HG03565 (cell line): ENCODE data around the gene MAZ.
A peak's percentile ranks its signal among the peaks of the same experiment; 100 is the strongest.
"Not testable (repeated sequence)": the region's sequence is repeated elsewhere in the genome, so short reads cannot be mapped to it uniquely, and the experiment has no call there.

Source experiments
- ATAC-seq: cut with Tn5 transposase; IDR thresholded peaks from one replicate; pipeline ENCODE4 v1.9.1; 2021; ENCODE audit warnings: mild to moderate bottlenecking, moderate library complexity; ENCODE audit not compliant: unreplicated experiment

Gene MAZ

GRCh38 chr16:29784157-29784556 is 22.2 kb upstream of the MAZ start:
- no peak for ATAC-seq

DNA sequence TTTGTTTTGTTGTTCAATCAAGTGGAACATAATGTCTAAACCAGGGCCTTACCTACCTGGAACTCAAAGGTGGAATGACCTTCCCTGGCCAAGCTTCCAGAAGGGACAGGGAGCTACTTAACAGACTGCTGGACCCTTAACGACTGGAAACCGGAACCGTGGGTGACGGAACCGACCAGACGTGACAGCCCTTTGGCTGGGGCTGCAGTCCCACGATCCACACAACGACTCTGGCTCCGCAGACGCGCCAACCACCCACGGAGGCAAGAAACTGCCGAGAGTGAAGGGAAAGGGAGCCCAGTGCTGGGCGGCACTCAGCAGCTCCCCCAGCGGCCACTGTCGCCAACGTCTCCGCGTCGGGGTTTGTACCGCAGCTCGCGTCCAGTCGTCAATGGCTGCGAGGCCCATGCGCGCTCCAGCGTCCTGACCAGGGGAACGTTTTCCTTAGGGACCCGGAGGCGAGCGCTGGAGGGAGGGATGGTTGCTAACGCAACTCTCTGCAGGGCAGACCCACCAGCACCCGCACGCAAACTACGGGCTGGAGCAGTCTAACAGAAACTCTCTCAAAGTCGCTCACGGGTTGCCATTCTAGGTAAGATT is 21.3 kb upstream of the MAZ start:
- no peak for ATAC-seq

GRCh38 chr16:29787155-29787554 is 19.2 kb upstream of the MAZ start:
- not testable (repeated sequence) for ATAC-seq

DNA sequence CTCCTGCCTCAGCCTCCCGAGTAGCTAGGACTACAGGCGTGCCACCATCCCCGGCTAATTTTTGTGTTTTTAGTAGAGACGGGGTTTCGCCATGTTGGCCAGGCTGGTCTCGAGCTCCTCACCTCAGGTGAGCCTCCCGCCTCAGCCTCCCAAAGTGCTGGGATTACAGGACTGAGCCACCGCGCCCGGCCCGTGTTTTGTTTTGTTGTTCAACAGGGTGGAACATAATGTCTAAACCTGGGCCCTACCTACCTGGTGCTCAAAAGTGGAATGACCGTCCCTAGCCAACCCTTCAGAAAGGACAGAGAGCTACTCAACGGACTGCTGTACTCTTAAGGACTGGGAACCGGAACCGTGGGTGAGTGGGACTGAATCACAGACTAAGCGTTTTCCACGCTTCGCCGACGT is 16.6 kb upstream of the MAZ start:
- no peak for ATAC-seq

GRCh38 chr16:29790183-29790948 is 16.0 kb upstream of the MAZ start, which contains the start of gene KIF22:
KIF22 (plus strand) TSS chr16:29790751; CDS start chr16:29790760, 9 bp downstream.
- peak; percentile 91 for ATAC-seq

DNA sequence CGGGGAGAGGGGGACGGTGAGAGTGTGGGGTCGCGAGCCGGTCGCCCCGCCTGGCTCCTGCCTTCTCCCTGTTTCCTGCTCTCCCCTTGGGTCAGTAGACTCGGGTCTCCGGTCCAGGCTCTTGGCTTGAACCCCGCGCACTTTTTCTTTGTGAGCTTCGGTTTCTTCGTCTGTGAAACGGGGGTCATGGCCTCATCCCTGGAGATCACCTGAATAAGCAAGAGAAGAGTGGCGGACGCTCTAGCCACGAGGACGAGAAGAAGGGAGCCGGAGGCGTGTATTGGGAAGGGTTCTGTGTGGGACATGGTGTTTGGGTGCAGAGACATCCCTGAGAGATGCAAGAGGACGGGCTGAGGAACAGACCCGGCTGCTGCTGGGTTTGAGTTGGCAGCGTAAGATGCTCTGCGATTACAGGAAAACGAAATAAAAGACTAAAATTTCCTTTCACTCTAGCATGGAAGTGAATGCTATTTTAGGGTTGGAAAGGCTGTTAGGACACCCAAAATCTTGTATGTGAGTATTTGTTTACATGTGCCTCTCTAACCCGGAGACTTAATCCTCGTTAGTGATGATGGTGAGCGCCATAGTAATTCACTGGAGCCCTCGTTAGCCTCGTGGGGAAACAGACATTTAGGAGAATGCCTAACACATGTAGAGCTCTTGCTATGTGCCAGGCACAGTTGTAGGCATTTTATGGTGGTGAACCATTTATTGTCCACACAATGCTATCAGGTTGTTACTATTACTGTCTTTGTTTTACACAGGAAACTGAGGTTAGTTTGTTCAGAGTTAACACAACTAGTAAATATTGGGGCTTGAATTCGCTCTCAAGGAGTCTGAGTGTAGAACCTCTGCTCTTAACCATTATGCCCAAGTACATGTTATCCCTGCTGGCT is 15.1 kb upstream of the MAZ start:
- ATAC-seq: no peak

DNA sequence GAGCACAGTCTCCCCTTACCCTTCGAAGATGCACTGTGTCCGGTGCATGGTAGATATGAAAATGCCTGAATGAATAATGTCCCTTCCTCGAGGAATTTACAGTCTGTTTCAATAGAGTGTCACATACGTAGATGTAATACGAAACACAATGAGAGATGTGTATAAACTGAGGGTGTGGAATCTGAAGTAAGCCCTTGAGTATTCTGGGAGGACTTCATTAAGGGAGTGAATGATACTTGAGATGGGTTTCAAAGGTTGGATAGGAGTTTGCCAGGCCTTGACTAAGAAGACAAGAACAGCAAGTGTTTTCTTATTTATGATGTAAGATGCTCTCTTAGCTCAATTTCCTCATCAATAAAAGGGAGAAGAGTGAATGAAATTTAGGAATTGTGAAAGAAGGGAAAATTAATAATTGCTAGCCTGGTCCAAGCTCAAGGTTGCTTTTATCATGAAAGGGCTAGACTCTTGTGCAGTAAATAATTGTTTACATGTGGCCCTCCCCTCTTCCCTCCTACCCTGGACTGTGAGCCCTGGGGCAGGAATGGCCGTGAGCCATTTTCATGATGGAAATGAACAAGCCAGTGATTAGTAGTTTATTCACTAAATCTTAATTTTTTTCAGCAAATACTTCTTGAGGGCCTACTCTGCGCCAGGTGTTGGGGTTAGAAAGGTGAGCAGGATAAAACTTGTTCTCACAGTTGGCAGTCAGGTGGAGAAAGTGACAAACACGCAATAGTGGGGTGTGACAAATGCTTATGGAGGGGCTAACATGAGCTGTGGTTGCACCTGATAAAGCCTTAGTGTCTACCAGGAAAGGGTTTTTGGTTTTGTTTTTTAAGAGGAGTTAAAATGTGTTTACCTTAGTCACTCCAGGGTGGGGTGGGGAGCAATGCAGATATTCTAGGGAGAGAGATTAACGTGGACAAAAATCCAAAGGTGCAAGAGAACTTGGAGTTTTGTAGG is 14.2 kb upstream of the MAZ start:
- no peak for ATAC-seq

DNA sequence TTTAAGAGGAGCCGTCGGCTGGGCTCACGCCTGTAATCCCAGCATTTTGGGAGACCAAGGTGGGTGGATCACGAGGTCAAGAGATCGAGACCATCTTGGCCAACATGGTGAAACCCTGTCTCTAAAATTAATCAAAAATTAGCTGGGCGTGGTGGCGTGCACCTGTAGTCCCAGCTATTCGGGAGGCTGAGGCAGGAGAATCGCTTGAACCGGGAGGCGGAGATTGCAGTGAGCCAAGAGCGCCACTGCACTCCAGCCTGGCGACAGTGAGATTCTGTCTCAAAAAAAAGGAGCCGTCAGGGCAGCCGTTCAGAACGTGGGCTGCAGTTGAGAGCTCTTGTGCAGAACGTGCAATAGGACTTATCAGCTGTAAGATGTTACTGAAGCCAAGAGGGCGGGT is 13.2 kb upstream of the MAZ start:
- not testable (repeated sequence) for ATAC-seq

- ATAC-seq: no peak
Observed at GRCh38 chr16:29794231-29794710, 12.1 kb upstream of the MAZ start.

- ATAC-seq: no peak
Observed at GRCh38 chr16:29802416-29802935, 3.9 kb upstream of the MAZ start.

DNA sequence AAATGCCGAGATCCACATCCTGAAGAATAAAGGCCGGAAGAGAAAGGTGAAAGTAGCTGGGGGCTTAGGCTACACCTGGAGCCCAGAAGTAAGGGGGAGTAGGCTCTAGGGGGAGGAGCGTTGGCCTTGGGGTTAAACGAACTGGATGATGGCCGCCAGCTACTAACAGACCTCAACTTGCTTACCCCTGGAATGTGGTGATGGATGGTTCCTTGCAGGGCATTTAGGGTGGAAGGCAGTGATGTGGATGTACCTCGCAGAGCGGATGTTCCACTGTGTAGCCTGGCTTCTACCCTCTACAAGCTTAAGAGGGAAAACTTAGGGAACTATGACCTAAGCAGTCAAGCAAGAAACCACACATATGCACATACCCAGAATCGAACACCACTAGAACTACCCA is 2.3 kb upstream of the MAZ start:
- no peak for ATAC-seq

- no peak for ATAC-seq
Observed at GRCh38 chr16:29804455-29805231, 1.7 kb upstream of the MAZ start.

- ATAC-seq: peak; percentile 50
Observed at GRCh38 chr16:29805232-29806098, 864 bp upstream of the MAZ start.

DNA sequence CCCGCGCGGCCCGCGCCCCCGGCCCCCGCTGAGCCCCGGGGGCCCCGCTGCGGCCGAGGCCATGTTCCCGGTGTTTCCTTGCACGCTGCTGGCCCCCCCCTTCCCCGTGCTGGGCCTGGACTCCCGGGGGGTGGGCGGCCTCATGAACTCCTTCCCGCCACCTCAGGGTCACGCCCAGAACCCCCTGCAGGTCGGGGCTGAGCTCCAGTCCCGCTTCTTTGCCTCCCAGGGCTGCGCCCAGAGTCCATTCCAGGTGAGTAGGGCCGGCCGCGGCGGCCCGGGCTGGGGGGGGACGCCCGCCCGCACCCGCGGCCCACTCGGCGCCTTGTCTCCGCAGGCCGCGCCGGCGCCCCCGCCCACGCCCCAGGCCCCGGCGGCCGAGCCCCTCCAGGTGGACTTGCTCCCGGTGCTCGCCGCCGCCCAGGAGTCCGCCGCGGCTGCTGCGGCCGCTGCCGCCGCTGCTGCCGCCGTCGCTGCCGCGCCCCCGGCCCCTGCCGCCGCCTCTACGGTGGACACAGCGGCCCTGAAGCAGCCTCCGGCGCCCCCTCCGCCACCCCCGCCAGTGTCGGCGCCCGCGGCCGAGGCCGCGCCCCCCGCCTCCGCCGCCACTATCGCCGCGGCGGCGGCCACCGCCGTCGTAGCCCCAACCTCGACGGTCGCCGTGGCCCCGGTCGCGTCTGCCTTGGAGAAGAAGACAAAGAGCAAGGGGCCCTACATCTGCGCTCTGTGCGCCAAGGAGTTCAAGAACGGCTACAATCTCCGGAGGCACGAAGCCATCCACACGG is 504 bp downstream of the MAZ start:
- no peak for ATAC-seq

GRCh38 chr16:29807426-29808218 is 1.3 kb downstream of the MAZ start:
- no peak for ATAC-seq

DNA sequence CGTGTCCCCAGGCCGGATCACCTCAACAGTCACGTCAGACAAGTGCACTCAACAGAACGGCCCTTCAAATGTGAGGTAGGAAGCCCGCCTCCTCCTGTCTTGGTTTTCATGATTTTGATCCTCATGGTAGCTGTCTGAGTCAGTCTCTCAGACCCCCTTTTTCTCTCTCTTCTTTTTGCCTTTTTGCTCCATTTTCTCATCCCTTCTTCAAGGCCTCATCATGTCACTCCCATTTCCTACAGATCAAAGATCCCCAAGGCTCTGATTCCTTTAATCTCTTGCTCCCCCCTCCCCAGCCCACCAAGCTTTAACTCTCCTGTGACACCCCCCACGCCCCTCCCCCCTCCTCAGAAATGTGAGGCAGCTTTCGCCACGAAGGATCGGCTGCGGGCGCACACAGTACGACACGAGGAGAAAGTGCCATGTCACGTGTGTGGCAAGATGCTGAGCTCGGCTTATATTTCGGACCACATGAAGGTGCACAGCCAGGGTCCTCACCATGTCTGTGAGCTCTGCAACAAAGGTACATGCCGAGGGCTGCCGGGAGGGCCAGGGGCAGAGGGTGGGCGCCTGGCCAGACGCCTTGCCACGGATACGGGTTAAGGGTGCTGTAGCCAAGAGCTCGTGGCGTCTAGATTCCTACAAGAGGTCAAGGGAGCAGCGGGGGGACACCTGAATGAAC is 2.0 kb downstream of the MAZ start:
- no peak for ATAC-seq
